AG09319 (cell line): ENCODE results near the gene LRRC45.

Experiments used
- DNase-seq: peaks from one replicate; pipeline ENCODE4 v3.0.0-alpha.2; 2010; ENCODE audit warnings: low read depth; ENCODE audit errors: extremely low read depth
- CTCF ChIP-seq: IDR thresholded peaks from 2 replicates; pipeline ENCODE4 v1.5.1; 2011; ENCODE audit warnings: low read depth, mild to moderate bottlenecking, inconsistent platforms, low read length, moderate library complexity

Gene LRRC45

DNA sequence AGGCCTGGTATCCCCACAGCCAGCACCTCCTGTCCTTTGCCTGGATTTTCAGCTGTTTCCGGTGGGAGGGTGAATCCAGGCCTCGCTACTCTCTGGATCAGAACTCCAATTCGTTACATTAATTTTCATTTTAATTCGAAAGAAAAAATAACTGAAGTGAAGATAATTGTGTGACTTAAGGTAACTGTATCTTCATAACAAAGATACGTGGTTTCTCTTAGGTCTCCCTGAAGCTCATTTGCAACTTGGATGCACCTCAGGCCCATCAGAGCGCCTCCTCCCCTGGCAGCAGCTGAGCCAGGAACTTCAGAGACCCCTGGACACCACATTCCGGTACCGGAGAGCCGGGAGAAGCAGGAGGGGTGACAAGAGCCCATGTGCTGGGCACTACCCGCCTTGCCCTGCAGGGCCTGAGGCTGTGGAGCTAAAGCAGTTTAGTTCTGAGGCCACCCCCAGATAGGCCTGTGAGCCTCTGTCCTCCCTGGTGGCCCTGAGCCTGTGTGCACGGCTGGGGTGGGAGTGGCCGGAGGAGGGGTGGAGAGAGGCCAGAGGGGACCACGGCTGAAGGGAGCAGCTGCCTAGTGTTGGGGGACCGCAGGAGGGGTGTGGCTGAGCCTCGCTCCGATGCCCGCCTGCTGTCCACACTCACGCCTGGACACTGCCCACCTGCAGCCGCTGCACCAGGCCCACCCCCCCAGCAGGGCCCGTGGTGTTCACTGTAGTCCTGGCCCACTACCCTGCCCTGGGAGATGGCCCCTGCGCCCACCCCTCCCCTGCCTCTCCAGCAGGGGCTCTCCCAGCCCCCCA lies 53.9 kb downstream of the LRRC45 start:
- TF ChIP-seq CTCF, result no peak
- no peak for DNase-seq

GRCh38 chr17:82077617-82078358 lies 54.7 kb downstream of the LRRC45 start:
- DNase-seq, result no peak
- TF ChIP-seq CTCF, result no peak

DNA sequence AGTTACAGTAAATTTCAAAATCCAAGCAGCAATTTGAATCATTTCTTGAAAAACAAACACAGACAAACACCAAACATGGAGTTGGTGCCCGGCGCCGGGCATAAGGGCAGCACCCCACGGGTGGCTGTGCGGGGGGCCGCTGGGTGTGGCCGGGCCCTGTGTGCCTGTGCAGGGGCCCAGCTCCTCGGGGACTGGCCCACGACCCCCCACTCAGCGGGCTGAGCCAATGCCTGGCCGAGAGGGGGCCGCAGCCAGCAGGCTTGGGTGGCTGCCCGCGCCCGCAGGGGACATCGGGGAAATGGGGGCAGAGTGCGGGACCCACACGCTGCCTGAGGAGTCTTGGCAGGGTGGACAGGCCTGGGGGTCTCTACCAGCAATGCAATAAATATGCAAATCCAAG lies 55.3 kb downstream of the LRRC45 start:
- no peak for DNase-seq
- no peak for TF ChIP-seq CTCF

GRCh38 chr17:82079001-82079677 lies 56.0 kb downstream of the LRRC45 start:
- TF ChIP-seq CTCF, result no peak
- DNase-seq, result no peak

DNA sequence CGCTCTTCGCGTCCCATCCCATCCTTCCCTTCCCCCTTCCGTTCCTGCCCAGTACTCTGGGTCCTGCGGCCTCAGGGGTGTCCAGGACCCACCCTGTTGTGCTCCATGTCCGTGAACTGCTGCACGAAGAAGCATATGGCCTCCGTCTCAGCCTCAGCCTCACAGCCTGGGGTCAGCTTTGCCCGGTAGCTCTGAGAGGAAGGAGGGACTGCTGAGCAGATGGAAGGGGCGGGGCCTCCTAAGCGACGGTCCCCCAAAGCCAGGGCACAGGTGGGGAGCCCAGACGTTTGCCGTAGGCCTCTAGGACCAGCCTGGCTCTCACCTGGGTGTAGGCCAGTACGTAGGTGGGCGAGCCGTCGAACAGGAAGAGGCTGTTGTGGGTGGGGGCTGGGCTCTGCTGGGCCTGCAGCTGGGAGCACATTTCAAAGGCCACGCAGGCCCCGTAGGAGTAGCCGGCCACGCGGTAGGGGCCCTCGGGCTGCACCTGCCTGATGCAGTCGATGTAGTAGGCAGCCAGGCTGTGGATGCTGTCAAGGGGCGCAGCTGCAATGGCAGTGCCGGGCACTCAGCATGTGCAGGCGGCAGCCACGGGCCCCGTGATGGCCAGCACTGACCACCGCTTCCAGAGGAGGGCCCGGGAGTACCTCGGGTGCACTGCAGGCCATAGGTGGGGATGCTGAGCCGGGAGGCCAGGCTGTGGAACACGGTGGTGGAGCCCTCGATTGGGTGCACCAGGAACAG lies 57.1 kb downstream of the LRRC45 start:
- no peak for DNase-seq
- TF ChIP-seq CTCF, result no peak
